ENCODE results near the gene MAD1L1. TPM values are rescaled to one million over a fixed set of nuclear protein-coding genes. Genes with fewer than 3 reads are reported as not detected.

The MAD1L1 gene
- total RNA-seq, 1 experiment from 2014 or later: 43.8 TPM

DNA sequence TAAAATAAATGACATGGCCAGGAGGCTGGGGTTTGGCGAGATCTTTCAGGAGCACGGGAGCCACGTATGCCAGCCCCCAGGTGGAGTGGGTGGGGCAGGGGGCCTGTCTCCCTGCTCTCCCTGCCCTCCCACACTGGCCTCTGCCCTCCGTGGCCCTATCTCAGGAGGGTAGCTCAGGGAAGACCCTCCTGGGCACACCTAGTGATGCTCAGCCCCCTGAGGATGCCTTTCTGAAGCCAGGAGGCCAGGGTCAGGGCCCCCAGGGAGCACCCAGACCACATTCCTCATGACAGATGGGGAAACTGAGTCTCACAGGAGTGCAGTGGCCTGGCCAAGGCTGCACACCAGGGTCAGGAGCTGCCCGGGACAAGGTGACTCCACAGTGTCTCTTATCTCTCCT, 339.3 kb downstream of the MAD1L1 start:
- no peaks in the 10 kb centered on the region for H3K4me1 Mint-ChIP-seq
- peak overlapping the region; percentile 68; the same call in 1 of the 2 replicates for H3K27ac Mint-ChIP-seq
- ChIA-PET CTCF (interaction anchor here (2.8 kb wide), 1 partner anchor 10 kb away, joined by 21 read pairs; no protein-coding TSS in a partner anchor), POLR2A (no interaction called here)
- peaks cover 5% of the 10 kb centered on the region for H3K9me3 Mint-ChIP-seq
- H3K27me3 Mint-ChIP-seq (ENCODE audit: low read depth): no peaks in the 10 kb centered on the region
- TF ChIP-seq HMGA2 (CRISPR knock-in tag; IDR thresholded peaks at IDR 0.05) (no peak), ZNF671 (CRISPR knock-in tag; IDR thresholded peaks at IDR 0.05) (no peak), NFATC4 (CRISPR knock-in tag; IDR thresholded peaks at IDR 0.05) (no peak), GABPB1 (CRISPR knock-in tag; IDR thresholded peaks at IDR 0.05) (no peak), ZNF138 (CRISPR knock-in tag; conservative IDR thresholded peaks at IDR 0.05) (no peak), ETV6 (CRISPR knock-in tag; IDR thresholded peaks at IDR 0.05) (no peak), ZNF219 (CRISPR knock-in tag; IDR thresholded peaks at IDR 0.05; ENCODE audit: borderline replicate concordance) (no peak), ZNF121 (CRISPR knock-in tag; IDR thresholded peaks at IDR 0.05) (no peak), GTF2I (CRISPR knock-in tag; conservative IDR thresholded peaks at IDR 0.05) (no peak), CTCF (IDR thresholded peaks at IDR 0.05) (no peak), RORB (CRISPR knock-in tag; IDR thresholded peaks at IDR 0.05) (no peak), ESRRA (CRISPR knock-in tag; IDR thresholded peaks at IDR 0.05; ENCODE audit: borderline replicate concordance) (no peak), NFE2L1 (CRISPR knock-in tag; IDR thresholded peaks at IDR 0.05) (no peak), CREB1 (CRISPR knock-in tag; IDR thresholded peaks at IDR 0.05) (no peak), SMAD4 (CRISPR knock-in tag; IDR thresholded peaks at IDR 0.05) (no peak), JUN (CRISPR knock-in tag; IDR thresholded peaks at IDR 0.05) (no peak), MYBL2 (CRISPR knock-in tag; IDR thresholded peaks at IDR 0.05) (no peak), ELF4 (CRISPR knock-in tag; IDR thresholded peaks at IDR 0.05; ENCODE audit: low read depth) (no peak)
- TF ChIP-seq, protein P1, sequence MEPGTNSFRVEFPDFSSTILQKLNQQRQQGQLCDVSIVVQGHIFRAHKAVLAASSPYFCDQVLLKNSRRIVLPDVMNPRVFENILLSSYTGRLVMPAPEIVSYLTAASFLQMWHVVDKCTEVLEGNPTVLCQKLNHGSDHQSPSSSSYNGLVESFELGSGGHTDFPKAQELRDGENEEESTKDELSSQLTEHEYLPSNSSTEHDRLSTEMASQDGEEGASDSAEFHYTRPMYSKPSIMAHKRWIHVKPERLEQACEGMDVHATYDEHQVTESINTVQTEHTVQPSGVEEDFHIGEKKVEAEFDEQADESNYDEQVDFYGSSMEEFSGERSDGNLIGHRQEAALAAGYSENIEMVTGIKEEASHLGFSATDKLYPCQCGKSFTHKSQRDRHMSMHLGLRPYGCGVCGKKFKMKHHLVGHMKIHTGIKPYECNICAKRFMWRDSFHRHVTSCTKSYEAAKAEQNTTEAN (CRISPR knock-in tag; IDR thresholded peaks at IDR 0.05): no peak
- TF ChIP-seq, protein P2, sequence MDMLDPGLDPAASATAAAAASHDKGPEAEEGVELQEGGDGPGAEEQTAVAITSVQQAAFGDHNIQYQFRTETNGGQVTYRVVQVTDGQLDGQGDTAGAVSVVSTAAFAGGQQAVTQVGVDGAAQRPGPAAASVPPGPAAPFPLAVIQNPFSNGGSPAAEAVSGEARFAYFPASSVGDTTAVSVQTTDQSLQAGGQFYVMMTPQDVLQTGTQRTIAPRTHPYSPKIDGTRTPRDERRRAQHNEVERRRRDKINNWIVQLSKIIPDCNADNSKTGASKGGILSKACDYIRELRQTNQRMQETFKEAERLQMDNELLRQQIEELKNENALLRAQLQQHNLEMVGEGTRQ (CRISPR knock-in tag; IDR thresholded peaks at IDR 0.05): no peak
- ATAC-seq: no peak
- no peak for DNase-seq (ENCODE audit: low spot score)
- H3K36me3 Mint-ChIP-seq: peaks cover 4% of the 10 kb centered on the region
- H3K4me3 Mint-ChIP-seq: no peak overlapping the region

DNA sequence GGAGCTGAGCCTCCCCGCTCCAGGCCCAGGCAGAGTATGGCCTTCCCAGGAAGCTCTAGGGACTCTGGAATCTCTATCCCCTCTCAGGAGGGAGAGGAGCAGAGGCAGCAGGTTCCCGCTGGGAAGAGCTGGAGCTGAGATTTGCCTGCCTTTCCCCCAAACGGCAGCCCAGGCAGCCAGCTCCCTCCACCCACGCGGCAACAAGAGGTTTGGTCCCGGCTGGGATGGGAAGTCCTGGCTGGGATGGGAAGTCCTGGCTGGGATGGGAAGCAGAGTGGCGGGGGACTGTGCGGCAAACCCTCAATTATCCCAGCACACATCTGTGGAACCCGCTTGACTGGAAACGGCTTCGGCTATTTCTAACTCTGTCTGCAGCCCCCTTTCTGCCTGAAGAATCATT, 339.7 kb downstream of the MAD1L1 start:
- H3K9me3 Mint-ChIP-seq: peaks cover 9% of the 10 kb centered on the region
- ChIA-PET POLR2A (no interaction called here), CTCF (interaction anchor here (2.8 kb wide), 1 partner anchor 10 kb away, joined by 21 read pairs; no protein-coding TSS in a partner anchor)
- no peaks in the 10 kb centered on the region for H3K4me1 Mint-ChIP-seq
- no peak overlapping the region for H3K4me3 Mint-ChIP-seq
- H3K27ac Mint-ChIP-seq: no peak overlapping the region
- DNase-seq (ENCODE audit: low spot score): no peak
- no peaks in the 10 kb centered on the region for H3K27me3 Mint-ChIP-seq (ENCODE audit: low read depth)
- peaks cover 8% of the 10 kb centered on the region for H3K36me3 Mint-ChIP-seq
- ATAC-seq: no peak
- no peak for TF ChIP-seq JAZF1 (CRISPR knock-in tag; IDR thresholded peaks at IDR 0.05)
- no peak for TF ChIP-seq ARID4B (CRISPR knock-in tag; IDR thresholded peaks at IDR 0.05; ENCODE audit: borderline replicate concordance)
- no peak for TF ChIP-seq HMGA2 (CRISPR knock-in tag; IDR thresholded peaks at IDR 0.05)
- no peak for TF ChIP-seq PRDM15 (CRISPR knock-in tag; IDR thresholded peaks at IDR 0.05)
- no peak for TF ChIP-seq GTF2I (CRISPR knock-in tag; conservative IDR thresholded peaks at IDR 0.05)
- TF ChIP-seq, protein P3, sequence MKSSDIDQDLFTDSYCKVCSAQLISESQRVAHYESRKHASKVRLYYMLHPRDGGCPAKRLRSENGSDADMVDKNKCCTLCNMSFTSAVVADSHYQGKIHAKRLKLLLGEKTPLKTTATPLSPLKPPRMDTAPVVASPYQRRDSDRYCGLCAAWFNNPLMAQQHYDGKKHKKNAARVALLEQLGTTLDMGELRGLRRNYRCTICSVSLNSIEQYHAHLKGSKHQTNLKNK (CRISPR knock-in tag; IDR thresholded peaks at IDR 0.05): no peak
- TF ChIP-seq NFYB (CRISPR knock-in tag; conservative IDR thresholded peaks at IDR 0.05; ENCODE audit: low read depth): no peak
